Stimulated activated CD8-positive, alpha-beta memory T cell treated with anti-CD3 and anti-CD28 coated beads, Interleukin-7, amount 100 ng/mL, for 24 hours (primary cell): Measurements from ENCODE around the gene EPM2A.

Source experiments
- DNase-seq: peaks from one replicate; pipeline ENCODE4 v3.0.0-alpha.2; 2020; ENCODE audit warnings: low read depth

Gene EPM2A

DNA sequence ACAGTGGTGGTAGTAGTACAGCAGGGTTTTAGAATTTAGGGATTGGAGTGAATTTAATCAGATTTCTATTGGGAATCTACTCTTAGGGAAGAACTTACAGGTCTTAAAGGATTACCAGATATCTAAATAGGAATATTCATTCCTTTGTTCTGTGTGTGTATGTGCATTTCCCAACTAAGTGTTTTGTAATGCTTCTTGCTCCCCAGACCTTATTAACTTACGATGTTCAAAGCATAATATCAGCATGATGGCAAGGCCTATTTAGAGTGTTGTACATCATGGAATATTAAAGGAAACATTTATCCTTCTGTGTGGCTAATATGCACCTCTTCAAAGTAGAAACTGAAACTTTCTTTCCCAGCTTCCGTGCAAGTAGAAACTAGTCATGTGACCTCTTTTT lies 133.9 kb downstream of the EPM2A start:
- no peak for DNase-seq

DNA sequence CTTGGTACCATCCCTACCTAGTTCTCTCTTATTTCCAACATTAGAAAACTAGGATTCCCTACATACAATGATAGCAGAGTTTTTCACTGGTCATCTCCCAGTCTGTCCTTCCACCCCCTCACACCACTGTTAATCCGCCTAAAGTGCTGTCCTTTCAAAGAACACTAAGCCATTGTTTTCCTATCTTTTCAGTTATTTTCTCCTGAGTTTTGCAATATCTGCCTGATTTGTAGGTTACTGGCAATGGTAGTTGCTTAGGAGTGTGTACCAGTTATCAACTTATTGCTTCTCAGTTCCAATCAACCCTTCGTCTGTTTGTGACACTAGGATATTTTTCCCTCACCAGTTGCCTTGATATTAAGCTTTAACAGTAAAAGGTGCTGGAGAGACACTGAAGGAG lies 135.0 kb downstream of the EPM2A start:
- DNase-seq, result no peak

DNA sequence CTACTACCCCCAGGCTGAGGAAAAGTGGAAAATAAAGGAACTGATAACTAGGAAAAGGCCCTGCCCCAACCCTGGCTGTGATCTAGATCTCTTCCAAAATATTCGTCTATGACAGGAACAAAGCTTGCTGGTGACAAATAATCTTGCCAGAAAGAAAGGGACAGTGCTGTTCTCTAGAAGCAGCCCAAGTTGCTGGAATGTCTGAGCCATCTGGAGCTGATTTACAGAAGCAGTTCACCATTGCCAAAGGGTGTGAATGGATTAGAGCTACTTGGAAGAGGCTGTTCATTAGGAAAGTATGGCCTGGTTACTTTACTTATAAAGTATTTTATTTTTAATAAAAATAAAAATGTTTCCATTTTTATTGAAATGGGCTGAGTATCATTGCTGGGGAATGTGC lies 146.3 kb downstream of the EPM2A start:
- no peak for DNase-seq

DNA sequence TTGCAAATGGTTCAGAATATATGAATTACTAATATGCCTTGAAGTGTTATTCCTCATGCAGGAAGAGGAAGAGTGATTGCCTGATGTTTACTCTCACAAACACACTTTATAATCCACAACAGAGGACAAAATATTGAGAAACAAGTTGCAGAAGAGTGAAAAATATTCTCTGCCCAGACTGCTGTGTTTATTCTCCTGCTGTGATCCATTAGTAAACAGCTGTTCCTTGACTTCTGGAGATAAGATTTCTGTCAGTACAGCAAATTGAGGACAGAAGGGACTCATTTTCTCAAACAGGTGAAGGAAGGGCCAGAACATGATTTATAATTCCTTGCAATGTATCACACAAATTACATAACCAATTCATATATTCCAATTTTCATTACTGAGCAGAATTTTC lies 148.0 kb downstream of the EPM2A start:
- DNase-seq, result no peak

DNA sequence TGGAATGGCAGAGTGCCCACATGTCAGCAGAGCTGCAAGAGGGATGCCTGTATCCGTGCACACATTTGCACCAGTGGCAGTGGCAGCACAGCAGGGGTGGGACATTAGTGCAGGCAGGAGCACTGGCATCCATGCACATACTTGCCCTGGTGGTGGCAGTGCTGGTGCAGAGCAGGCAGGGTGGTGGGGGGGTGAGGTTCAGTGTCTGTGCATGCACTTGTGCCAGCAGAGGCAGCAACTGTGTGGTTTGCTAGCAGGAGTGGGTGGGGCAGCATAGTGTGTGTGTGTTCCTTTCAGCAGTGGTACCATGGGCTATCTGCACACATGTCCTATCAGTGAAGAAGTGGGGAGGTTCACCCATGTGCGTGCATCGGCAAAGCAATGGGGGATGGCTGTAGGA lies 151.6 kb downstream of the EPM2A start:
- no peak for DNase-seq
